Measurements from ENCODE around the gene MCM9.

MCM9 gene

DNA sequence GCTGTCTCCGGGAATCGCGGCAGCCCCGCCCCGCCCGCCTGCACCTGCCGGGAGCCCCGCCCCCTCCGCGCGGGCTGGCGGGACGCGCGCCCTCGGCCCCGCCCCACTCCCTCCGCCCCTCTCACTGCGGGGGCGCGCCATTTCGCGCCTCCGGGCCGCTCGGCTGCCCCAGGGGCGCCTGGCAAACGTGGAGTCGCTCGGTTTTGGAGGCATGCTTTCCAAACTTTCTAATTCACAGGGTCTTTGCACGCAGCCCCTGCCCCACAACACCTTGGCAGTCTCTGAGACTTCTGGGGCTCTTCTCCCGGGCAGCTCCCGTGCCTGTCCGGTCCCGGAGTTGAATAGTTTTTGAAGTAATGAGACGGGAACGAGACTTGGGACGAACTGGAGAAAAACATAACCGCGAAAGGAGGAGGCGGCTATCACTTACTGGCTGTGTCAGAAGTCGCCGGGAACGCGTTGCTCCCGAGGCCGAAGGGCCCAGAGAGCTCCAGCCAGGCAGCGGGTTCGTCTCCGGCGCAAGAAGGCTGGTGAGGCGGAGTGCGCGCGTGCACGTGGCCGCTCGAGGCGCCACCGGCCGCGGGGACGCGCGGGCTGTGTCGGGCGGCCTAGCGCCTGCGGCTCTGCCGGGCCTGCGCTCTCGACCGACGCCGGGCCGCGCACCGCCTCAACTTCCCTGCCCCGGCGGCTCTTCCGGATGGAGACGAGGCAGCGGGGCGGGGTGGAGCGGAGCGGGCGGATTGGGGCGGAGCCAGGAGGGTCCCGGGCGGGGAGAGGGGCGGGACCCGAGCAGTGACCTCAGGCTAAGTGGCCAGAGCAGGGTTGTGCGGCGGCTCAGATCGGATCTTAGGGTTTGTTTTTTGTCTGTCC is at the start of gene MCM9:
TSS of gene MCM9 (minus strand) at position 699 of the 870 bp plus-strand sequence. CDS start 3,436 bp downstream, outside the sequence.
- Histone ChIP-seq H3K4me3 (ENCODE audit: low read length in 2 of 2) (peak within 1 kb of the TSS; percentile 92 to 98), H3K9ac (ENCODE audit: low read length in 2 of 2) (peak within 1 kb of the TSS; percentile 89 to 98), H3K36me3 (ENCODE audit: control insufficient read depth in 2 of 2, insufficient read depth in 2 of 2, low read length in 2 of 2) (peaks cover 0 to 4% of the 10 kb centered on the region in 2 donors), H3K4me1 (ENCODE audit: control insufficient read depth, insufficient read depth, low read length) (no peaks in the 10 kb centered on the region), H3K27me3 (ENCODE audit: control insufficient read depth in 1 of 2, insufficient read depth in 2 of 2, low read length in 2 of 2) (no peaks in the 10 kb centered on the region), H3K27ac (ENCODE audit: low read length) (peak within 1 kb of the TSS; percentile 82), H3K9me3 (ENCODE audit: control insufficient read depth in 2 of 2, low read length in 2 of 2) (no peaks in the 10 kb centered on the region)

DNA sequence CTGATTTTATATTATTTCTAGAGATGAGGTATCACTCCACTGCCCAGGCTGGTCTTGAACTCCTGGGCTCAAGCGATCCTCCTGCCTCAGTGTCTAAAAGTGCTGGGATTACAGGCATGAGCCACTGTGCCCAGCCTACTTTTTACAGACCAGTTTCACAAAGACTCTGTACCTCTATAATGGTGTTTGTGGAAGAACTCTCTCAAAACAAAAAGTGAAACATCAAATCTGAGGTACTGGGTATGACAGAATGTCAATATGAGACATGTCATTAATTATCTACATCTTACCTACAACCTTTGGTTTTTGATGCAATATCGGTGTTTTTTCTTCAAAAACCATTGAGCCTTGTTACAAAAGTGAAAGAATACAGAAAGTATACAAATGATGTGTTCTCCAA is 49.4 kb upstream of the MCM9 start:
- Histone ChIP-seq H3K27ac (ENCODE audit: low read length) (no peak overlapping the region), H3K4me1 (ENCODE audit: control insufficient read depth, insufficient read depth, low read length) (no peaks in the 10 kb centered on the region), H3K27me3 (ENCODE audit: control insufficient read depth in 1 of 2, insufficient read depth in 2 of 2, low read length in 2 of 2) (no peaks in the 10 kb centered on the region), H3K9ac (ENCODE audit: low read length in 2 of 2) (no peak overlapping the region), H3K36me3 (ENCODE audit: control insufficient read depth in 2 of 2, insufficient read depth in 2 of 2, low read length in 2 of 2) (no peaks in the 10 kb centered on the region), H3K9me3 (ENCODE audit: control insufficient read depth in 2 of 2, low read length in 2 of 2) (no peaks in the 10 kb centered on the region), H3K4me3 (ENCODE audit: low read length in 2 of 2) (no peak overlapping the region)

DNA sequence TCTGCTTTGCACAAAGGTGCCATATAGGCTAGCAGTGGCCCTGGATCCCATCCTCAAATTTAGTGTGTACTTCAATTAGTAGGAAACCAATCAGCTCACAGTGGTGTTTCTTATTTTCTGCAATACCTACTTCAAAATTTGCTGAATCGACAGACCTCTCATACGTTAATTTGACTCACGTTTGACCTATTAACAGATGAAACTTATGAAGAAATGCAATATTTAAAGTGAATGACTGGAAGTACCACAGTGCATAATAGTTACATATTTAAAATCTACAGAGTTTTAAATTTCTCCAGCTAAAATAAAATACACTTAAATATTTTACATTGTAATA is 47.6 kb upstream of the MCM9 start:
- H3K36me3 ChIP-seq (ENCODE audit: control insufficient read depth in 2 of 2, insufficient read depth in 2 of 2, low read length in 2 of 2): peaks cover 0 to 4% of the 10 kb centered on the region in 2 donors
- H3K27me3 ChIP-seq (ENCODE audit: control insufficient read depth in 1 of 2, insufficient read depth in 2 of 2, low read length in 2 of 2): no peaks in the 10 kb centered on the region
- no peaks in the 10 kb centered on the region for H3K4me1 ChIP-seq (ENCODE audit: control insufficient read depth, insufficient read depth, low read length)
- no peak overlapping the region for H3K9ac ChIP-seq (ENCODE audit: low read length in 2 of 2)
- no peak overlapping the region for H3K4me3 ChIP-seq (ENCODE audit: low read length in 2 of 2)
- no peaks in the 10 kb centered on the region for H3K9me3 ChIP-seq (ENCODE audit: control insufficient read depth in 2 of 2, low read length in 2 of 2)
- no peak overlapping the region for H3K27ac ChIP-seq (ENCODE audit: low read length)

DNA sequence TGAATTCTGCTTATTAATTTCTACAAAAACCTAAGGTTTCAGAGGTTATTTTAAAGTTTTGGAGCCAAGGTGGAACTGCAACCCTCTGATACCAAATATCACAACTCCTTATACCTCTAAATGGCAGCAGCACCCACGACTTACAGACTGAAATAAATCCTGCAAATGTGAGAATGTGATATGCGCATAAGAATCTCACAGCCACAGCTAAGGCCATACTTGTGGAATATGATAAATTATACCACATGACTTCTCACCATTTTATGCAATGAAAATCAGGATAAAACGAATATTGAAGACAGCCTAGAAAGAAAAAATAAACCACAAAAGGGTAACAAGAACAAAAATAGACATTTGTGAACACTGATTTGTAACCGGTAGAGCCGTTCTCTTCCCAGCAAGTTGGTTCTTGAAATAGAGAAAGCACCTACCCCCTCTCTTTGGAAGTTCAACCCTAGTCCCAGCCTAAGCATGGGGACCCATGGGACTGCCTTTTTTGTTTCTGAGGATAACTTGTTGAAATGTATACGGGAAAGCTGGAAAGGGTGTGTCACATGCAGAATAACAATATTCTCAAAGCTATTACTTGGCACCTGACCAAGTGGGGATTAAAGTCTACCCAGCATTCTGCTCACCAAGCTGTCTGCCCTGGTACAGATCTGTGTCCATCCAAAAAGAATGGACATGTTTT is 47.1 kb upstream of the MCM9 start:
- Histone ChIP-seq H3K4me1 (ENCODE audit: control insufficient read depth, insufficient read depth, low read length) (no peaks in the 10 kb centered on the region), H3K9ac (ENCODE audit: low read length in 2 of 2) (no peak overlapping the region), H3K27me3 (ENCODE audit: control insufficient read depth in 1 of 2, insufficient read depth in 2 of 2, low read length in 2 of 2) (no peaks in the 10 kb centered on the region), H3K4me3 (ENCODE audit: low read length in 2 of 2) (no peak overlapping the region), H3K9me3 (ENCODE audit: control insufficient read depth in 2 of 2, low read length in 2 of 2) (no peaks in the 10 kb centered on the region), H3K27ac (ENCODE audit: low read length) (no peak overlapping the region), H3K36me3 (ENCODE audit: control insufficient read depth in 2 of 2, insufficient read depth in 2 of 2, low read length in 2 of 2) (peaks cover 0 to 4% of the 10 kb centered on the region in 2 donors)

DNA sequence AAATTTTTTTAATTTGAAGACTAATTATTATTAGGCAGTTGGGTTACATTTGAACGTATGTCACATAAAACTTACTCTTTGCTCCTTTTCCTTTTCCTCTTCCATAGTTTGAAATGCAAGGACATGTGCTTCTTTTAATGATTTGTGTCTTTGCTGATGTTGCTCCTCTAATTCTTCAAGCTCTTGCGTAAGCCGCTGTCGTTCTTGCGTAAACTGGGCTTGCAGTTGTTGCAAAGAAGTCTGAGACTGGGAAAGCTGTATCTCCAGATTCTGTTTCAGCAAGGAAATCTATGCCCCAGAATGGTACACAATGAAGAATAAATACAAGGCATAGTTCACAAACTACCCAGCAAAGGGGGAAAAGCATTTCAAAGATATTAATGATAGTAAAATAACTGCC is 45.1 kb upstream of the MCM9 start:
- Histone ChIP-seq H3K36me3 (ENCODE audit: control insufficient read depth in 2 of 2, insufficient read depth in 2 of 2, low read length in 2 of 2) (peaks cover 0 to 4% of the 10 kb centered on the region in 2 donors), H3K4me3 (ENCODE audit: low read length in 2 of 2) (no peak overlapping the region), H3K4me1 (ENCODE audit: control insufficient read depth, insufficient read depth, low read length) (no peaks in the 10 kb centered on the region), H3K9ac (ENCODE audit: low read length in 2 of 2) (no peak overlapping the region), H3K27ac (ENCODE audit: low read length) (no peak overlapping the region), H3K27me3 (ENCODE audit: control insufficient read depth in 1 of 2, insufficient read depth in 2 of 2, low read length in 2 of 2) (no peaks in the 10 kb centered on the region), H3K9me3 (ENCODE audit: control insufficient read depth in 2 of 2, low read length in 2 of 2) (no peaks in the 10 kb centered on the region)

DNA sequence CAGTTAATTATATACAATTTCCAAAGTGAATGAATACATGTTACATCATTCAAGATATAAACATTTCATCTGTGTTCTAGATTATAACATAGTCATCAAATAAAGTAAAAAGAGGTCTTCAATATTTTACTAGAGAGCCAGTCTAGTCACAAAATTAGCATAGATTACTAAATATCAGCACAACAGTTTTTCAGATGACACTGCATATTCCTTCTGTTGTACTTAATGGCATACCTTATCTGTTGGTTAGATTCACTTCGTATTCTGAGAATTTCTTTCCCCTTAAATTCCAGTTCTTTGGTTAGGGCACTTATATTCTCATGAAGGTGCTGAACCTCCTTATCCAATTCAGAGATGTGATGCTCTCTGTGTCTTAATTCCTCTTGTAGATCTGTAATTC is 39.8 kb upstream of the MCM9 start:
- Histone ChIP-seq H3K4me3 (ENCODE audit: low read length in 2 of 2) (no peak overlapping the region), H3K4me1 (ENCODE audit: control insufficient read depth, insufficient read depth, low read length) (no peaks in the 10 kb centered on the region), H3K27ac (ENCODE audit: low read length) (no peak overlapping the region), H3K27me3 (ENCODE audit: control insufficient read depth in 1 of 2, insufficient read depth in 2 of 2, low read length in 2 of 2) (no peaks in the 10 kb centered on the region), H3K9me3 (ENCODE audit: control insufficient read depth in 2 of 2, low read length in 2 of 2) (no peaks in the 10 kb centered on the region), H3K9ac (ENCODE audit: low read length in 2 of 2) (no peak overlapping the region), H3K36me3 (ENCODE audit: control insufficient read depth in 2 of 2, insufficient read depth in 2 of 2, low read length in 2 of 2) (peaks cover 0 to 4% of the 10 kb centered on the region in 2 donors)

DNA sequence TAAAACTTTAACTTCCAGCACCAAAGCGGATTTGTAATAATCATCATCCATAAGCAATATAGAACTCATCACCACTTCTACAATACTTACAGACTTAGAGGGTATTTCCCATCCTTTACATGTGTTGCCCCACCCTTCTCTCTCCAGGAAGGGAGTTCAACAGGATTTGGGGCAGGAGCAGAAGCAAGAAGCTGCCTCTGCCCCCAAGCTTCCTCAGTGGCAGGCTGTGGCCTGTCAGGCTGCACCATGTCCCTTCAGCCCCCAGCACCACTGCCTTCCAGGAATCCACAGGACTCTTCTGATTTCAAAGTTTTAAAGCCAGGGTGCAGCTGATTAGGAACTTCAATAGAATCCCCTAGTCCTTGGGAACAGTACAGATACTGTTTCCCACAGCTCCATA is 36.7 kb upstream of the MCM9 start:
- H3K4me3 ChIP-seq (ENCODE audit: low read length in 2 of 2): no peak overlapping the region
- H3K9me3 ChIP-seq (ENCODE audit: control insufficient read depth in 2 of 2, low read length in 2 of 2): no peaks in the 10 kb centered on the region
- no peak overlapping the region for H3K9ac ChIP-seq (ENCODE audit: low read length in 2 of 2)
- no peaks in the 10 kb centered on the region for H3K36me3 ChIP-seq (ENCODE audit: control insufficient read depth in 2 of 2, insufficient read depth in 2 of 2, low read length in 2 of 2)
- no peak overlapping the region for H3K27ac ChIP-seq (ENCODE audit: low read length)
- no peaks in the 10 kb centered on the region for H3K27me3 ChIP-seq (ENCODE audit: control insufficient read depth in 1 of 2, insufficient read depth in 2 of 2, low read length in 2 of 2)
- no peaks in the 10 kb centered on the region for H3K4me1 ChIP-seq (ENCODE audit: control insufficient read depth, insufficient read depth, low read length)

DNA sequence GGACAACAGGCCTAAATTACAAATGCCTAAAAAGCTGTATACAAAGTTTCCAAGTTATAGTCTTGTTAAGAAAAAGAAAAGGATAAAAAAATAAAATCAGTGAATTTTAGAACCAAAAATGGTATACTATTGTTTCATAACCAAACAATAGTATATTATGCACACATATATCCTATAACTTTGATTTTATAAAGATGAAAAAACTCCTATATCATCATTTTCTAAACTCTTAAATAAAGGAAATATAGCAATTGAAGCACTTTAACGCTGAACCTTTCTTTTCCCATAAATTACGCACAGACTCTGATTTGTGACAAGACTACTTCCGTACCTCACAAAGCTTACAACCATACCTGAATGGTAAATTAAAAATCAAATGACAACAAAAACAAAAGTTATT is 35.9 kb upstream of the MCM9 start:
- no peak overlapping the region for H3K9ac ChIP-seq (ENCODE audit: low read length in 2 of 2)
- H3K4me3 ChIP-seq (ENCODE audit: low read length in 2 of 2): no peak overlapping the region
- H3K27ac ChIP-seq (ENCODE audit: low read length): no peak overlapping the region
- H3K36me3 ChIP-seq (ENCODE audit: control insufficient read depth in 2 of 2, insufficient read depth in 2 of 2, low read length in 2 of 2): no peaks in the 10 kb centered on the region
- H3K27me3 ChIP-seq (ENCODE audit: control insufficient read depth in 1 of 2, insufficient read depth in 2 of 2, low read length in 2 of 2): no peaks in the 10 kb centered on the region
- no peaks in the 10 kb centered on the region for H3K4me1 ChIP-seq (ENCODE audit: control insufficient read depth, insufficient read depth, low read length)
- H3K9me3 ChIP-seq (ENCODE audit: control insufficient read depth in 2 of 2, low read length in 2 of 2): no peaks in the 10 kb centered on the region

DNA sequence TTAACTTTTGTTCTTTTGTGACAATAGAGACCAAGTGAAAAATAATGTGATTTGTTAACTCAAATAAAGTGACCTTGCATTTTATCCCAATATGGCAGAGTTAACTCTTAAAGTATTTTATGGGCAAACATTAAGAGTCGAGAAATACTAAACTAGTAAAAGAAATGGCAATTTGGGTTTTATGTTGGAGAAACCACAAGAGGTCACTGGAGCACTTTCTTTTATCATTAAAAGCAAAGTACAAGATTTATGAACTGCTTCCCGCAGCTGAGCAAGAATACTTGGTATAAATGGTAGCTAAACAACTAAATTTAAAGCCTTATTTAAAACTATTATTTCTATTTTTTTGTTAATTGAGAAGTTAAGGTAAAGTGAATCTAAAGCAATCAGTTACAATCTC is 33.5 kb upstream of the MCM9 start:
- Histone ChIP-seq H3K36me3 (ENCODE audit: control insufficient read depth in 2 of 2, insufficient read depth in 2 of 2, low read length in 2 of 2) (no peaks in the 10 kb centered on the region), H3K9ac (ENCODE audit: low read length in 2 of 2) (no peak overlapping the region), H3K9me3 (ENCODE audit: control insufficient read depth in 2 of 2, low read length in 2 of 2) (no peaks in the 10 kb centered on the region), H3K4me1 (ENCODE audit: control insufficient read depth, insufficient read depth, low read length) (no peaks in the 10 kb centered on the region), H3K4me3 (ENCODE audit: low read length in 2 of 2) (no peak overlapping the region), H3K27me3 (ENCODE audit: control insufficient read depth in 1 of 2, insufficient read depth in 2 of 2, low read length in 2 of 2) (no peaks in the 10 kb centered on the region), H3K27ac (ENCODE audit: low read length) (no peak overlapping the region)

DNA sequence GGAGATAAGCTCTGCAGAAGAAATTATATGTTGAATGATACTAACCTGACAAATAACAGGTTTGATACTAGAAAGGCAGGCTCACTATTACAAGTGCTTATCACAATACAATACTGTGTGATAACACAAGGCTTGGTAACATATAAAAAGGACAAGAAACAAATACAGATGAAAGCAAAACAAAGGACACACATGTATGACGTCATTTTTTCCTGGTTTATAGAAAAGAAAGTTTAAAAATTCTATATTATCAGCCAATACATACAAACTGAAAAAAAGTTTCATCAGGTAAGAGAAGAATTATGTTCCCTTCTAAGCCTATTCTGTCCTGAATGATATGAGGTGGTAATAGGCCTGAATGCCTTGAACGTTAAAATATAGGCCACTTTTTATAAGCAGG is 32.3 kb upstream of the MCM9 start:
- Histone ChIP-seq H3K4me1 (ENCODE audit: control insufficient read depth, insufficient read depth, low read length) (no peaks in the 10 kb centered on the region), H3K9ac (ENCODE audit: low read length in 2 of 2) (no peak overlapping the region), H3K9me3 (ENCODE audit: control insufficient read depth in 2 of 2, low read length in 2 of 2) (no peaks in the 10 kb centered on the region), H3K4me3 (ENCODE audit: low read length in 2 of 2) (no peak overlapping the region), H3K36me3 (ENCODE audit: control insufficient read depth in 2 of 2, insufficient read depth in 2 of 2, low read length in 2 of 2) (no peaks in the 10 kb centered on the region), H3K27me3 (ENCODE audit: control insufficient read depth in 1 of 2, insufficient read depth in 2 of 2, low read length in 2 of 2) (no peaks in the 10 kb centered on the region), H3K27ac (ENCODE audit: low read length) (no peak overlapping the region)

DNA sequence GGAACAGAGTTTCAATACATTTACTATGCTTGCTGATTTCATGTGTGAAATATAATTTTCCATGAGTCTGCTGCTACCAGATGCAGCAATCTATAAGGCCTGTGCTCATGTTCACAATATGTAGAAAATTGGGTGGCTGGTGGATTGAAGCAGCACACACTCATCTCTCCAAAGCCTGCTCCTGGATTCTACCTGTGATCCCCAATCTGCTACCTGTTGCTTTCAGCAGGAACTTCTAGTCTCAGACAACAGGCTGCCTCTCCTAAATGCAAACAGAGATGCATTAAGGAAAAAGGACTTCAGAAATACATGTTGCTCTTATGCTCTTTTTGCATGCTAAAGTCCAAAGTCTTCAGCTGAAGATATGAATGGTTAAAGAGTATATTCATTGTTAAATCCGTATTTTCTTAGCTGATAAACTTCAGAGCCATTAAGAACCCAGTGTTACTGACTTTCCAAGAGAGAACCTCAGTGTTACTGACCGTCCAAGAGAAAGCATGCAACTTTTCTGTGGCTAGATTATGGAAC is 30.9 kb upstream of the MCM9 start:
- no peaks in the 10 kb centered on the region for H3K4me1 ChIP-seq (ENCODE audit: control insufficient read depth, insufficient read depth, low read length)
- H3K36me3 ChIP-seq (ENCODE audit: control insufficient read depth in 2 of 2, insufficient read depth in 2 of 2, low read length in 2 of 2): no peaks in the 10 kb centered on the region
- no peak overlapping the region for H3K9ac ChIP-seq (ENCODE audit: low read length in 2 of 2)
- no peak overlapping the region for H3K27ac ChIP-seq (ENCODE audit: low read length)
- H3K9me3 ChIP-seq (ENCODE audit: control insufficient read depth in 2 of 2, low read length in 2 of 2): no peaks in the 10 kb centered on the region
- H3K27me3 ChIP-seq (ENCODE audit: control insufficient read depth in 1 of 2, insufficient read depth in 2 of 2, low read length in 2 of 2): no peaks in the 10 kb centered on the region
- no peak overlapping the region for H3K4me3 ChIP-seq (ENCODE audit: low read length in 2 of 2)

Data from stomach smooth muscle (tissue), 2 donors.